ENCODE measurements around the gene KLHL9. TPM values are rescaled to one million over a fixed set of nuclear protein-coding genes. Genes with fewer than 3 reads are reported as not detected.

The KLHL9 gene
- total RNA-seq, 3 donors from 2014 or later = 18.4 to 34.7 (median 25.9) TPM

- no peaks in the 10 kb centered on the region for H3K36me3 ChIP-seq
- H3K27me3 ChIP-seq = no peaks in the 10 kb centered on the region
- H3K4me1 ChIP-seq = no peaks in the 10 kb centered on the region
- DNase-seq (ENCODE audit: low spot score in 2 of 2) = no peak
- no peak overlapping the region for H3K4me3 ChIP-seq
- TF ChIP-seq POLR2AphosphoS5 (IDR thresholded peaks at IDR 0.05) (no peak), CTCF (IDR thresholded peaks at IDR 0.05) (no peak), POLR2A (IDR thresholded peaks at IDR 0.05) (no peak)
- H3K9me3 ChIP-seq = no peaks in the 10 kb centered on the region
- intact Hi-C loops (cut with DNase I; ENCODE audit: low total_unique reads) = no loop called here
- no peak overlapping the region for H3K27ac ChIP-seq
These were observed 27.1 kb upstream of the KLHL9 start for GRCh38 chr9:21362287-21362686.

GRCh38 chr9:21357479-21358460, 22.6 kb upstream of the KLHL9 start:
- no peak overlapping the region for H3K27ac ChIP-seq
- H3K36me3 ChIP-seq = no peaks in the 10 kb centered on the region
- H3K27me3 ChIP-seq = no peaks in the 10 kb centered on the region
- TF ChIP-seq POLR2A (IDR thresholded peaks at IDR 0.05) = no peak
- no peak for TF ChIP-seq CTCF (IDR thresholded peaks at IDR 0.05)
- TF ChIP-seq POLR2AphosphoS5 (IDR thresholded peaks at IDR 0.05) = no peak
- intact Hi-C loops (cut with DNase I; ENCODE audit: low total_unique reads) = no loop called here
- H3K4me1 ChIP-seq = no peaks in the 10 kb centered on the region
- H3K4me3 ChIP-seq = peak overlapping the region in 1 of 3 donors; percentile 7
- no peak for DNase-seq (ENCODE audit: low spot score in 2 of 2)
- H3K9me3 ChIP-seq = no peaks in the 10 kb centered on the region

GRCh38 chr9:21350787-21351186, 15.6 kb upstream of the KLHL9 start, which contains the start of gene IFNA6:
TSS of gene IFNA6 (minus strand) at chr9:21350887. CDS start at chr9:21350887, 0 bp downstream.
- no peak for TF ChIP-seq POLR2AphosphoS5 (IDR thresholded peaks at IDR 0.05)
- Histone ChIP-seq H3K4me3 (no peak within 1 kb of the TSS), H3K27ac (no peak within 1 kb of the TSS), H3K9me3 (no peaks in the 10 kb centered on the region), H3K36me3 (no peaks in the 10 kb centered on the region), H3K4me1 (no peaks in the 10 kb centered on the region), H3K27me3 (no peaks in the 10 kb centered on the region)
- intact Hi-C loops (cut with DNase I; ENCODE audit: low total_unique reads) = no loop called here
- no peak for DNase-seq (ENCODE audit: low spot score in 2 of 2)

GRCh38 chr9:21348430-21348970, 13.3 kb upstream of the KLHL9 start:
- Histone ChIP-seq H3K36me3 (no peaks in the 10 kb centered on the region), H3K27me3 (no peaks in the 10 kb centered on the region), H3K4me3 (no peak overlapping the region), H3K27ac (no peak overlapping the region), H3K4me1 (no peaks in the 10 kb centered on the region), H3K9me3 (no peaks in the 10 kb centered on the region)
- TF ChIP-seq CTCF (IDR thresholded peaks at IDR 0.05) (no peak), POLR2AphosphoS5 (IDR thresholded peaks at IDR 0.05) (no peak), POLR2A (IDR thresholded peaks at IDR 0.05) (no peak)
- no peak for DNase-seq (ENCODE audit: low spot score in 2 of 2)
- intact Hi-C loops (cut with DNase I; ENCODE audit: low total_unique reads) = no loop called here

- intact Hi-C loops (cut with DNase I; ENCODE audit: low total_unique reads) = loop anchor here (5.0 kb wide), 1 partner anchor 1568 kb away; no protein-coding TSS in a partner anchor
These were observed 5.5 kb upstream of the KLHL9 start for GRCh38 chr9:21340735-21341134.

More at GRCh38 chr9:21340735-21341134, 5.5 kb upstream of the KLHL9 start:
- no peak overlapping the region for H3K4me3 ChIP-seq
- H3K27ac ChIP-seq = no peak overlapping the region
- H3K9me3 ChIP-seq = no peaks in the 10 kb centered on the region
- H3K27me3 ChIP-seq = no peaks in the 10 kb centered on the region
- no peak for TF ChIP-seq CTCF (IDR thresholded peaks at IDR 0.05)
- TF ChIP-seq POLR2AphosphoS5 (IDR thresholded peaks at IDR 0.05) = no peak
- no peak for TF ChIP-seq POLR2A (IDR thresholded peaks at IDR 0.05)
- DNase-seq (ENCODE audit: low spot score in 2 of 2) = no peak
- H3K36me3 ChIP-seq = no peaks in the 10 kb centered on the region
- no peaks in the 10 kb centered on the region for H3K4me1 ChIP-seq
